Amniotic epithelial cell (primary cell): ENCODE measurements around the gene MZF1.

Experiments used
- DNase-seq: peaks from one replicate; pipeline ENCODE4 v3.0.0-alpha.2; 2010; ENCODE audit warnings: low read depth

Gene MZF1

GRCh38 chr19:58570770-58571574, 2.2 kb downstream of the MZF1 start:
- no peak for DNase-seq

- DNase-seq, result no peak
Measured at GRCh38 chr19:58569943-58570670, 3.0 kb downstream of the MZF1 start.

- no peak for DNase-seq
Measured at GRCh38 chr19:58569191-58569942, 3.8 kb downstream of the MZF1 start.

- no peak for DNase-seq
Measured at GRCh38 chr19:58568453-58569130, 4.5 kb downstream of the MZF1 start.

GRCh38 chr19:58566989-58567388, 6.1 kb downstream of the MZF1 start:
- no peak for DNase-seq

GRCh38 chr19:58563823-58564222, 9.3 kb downstream of the MZF1 start:
- no peak for DNase-seq

- no peak for DNase-seq
Measured at GRCh38 chr19:58563034-58563573, 10.0 kb downstream of the MZF1 start.

GRCh38 chr19:58562122-58563033, 10.8 kb downstream of the MZF1 start:
- peak; percentile 39 for DNase-seq

GRCh38 chr19:58561373-58562121, 11.6 kb downstream of the MZF1 start:
- no peak for DNase-seq

- DNase-seq, result no peak
Measured at GRCh38 chr19:58560921-58561320, 12.2 kb downstream of the MZF1 start.

- DNase-seq, result no peak
Measured at GRCh38 chr19:58560007-58560887, 12.9 kb downstream of the MZF1 start.

GRCh38 chr19:58559275-58560006, 13.7 kb downstream of the MZF1 start:
- DNase-seq, result peak; percentile 89

GRCh38 chr19:58558623-58559274, 14.4 kb downstream of the MZF1 start:
- peak; percentile 96 for DNase-seq

- DNase-seq, result peak; percentile 37
Measured at GRCh38 chr19:58558066-58558622, 15.0 kb downstream of the MZF1 start, which contains the start of gene UBE2M. Gene UBE2M (minus strand): TSS chr19:58558611. CDS start chr19:58558381, 230 bp downstream.

GRCh38 chr19:58557221-58558065, 15.7 kb downstream of the MZF1 start:
- no peak for DNase-seq

- no peak for DNase-seq
Measured at GRCh38 chr19:58556622-58557220, 16.4 kb downstream of the MZF1 start.
